Activated effector memory CD4-positive, alpha-beta T cell treated with Interleukin-2 at 50 U/mL for 16 hours (primary cell): Measurements from ENCODE around the gene CRYGN.

ENCODE experiments used
- DNase-seq: peaks from one replicate; pipeline ENCODE4 v3.0.0-alpha.2; 2020

The CRYGN gene

GRCh38 chr7:151439855-151440798 is at the start of gene CRYGN:
CRYGN (minus strand) TSS chr7:151440141; CDS start chr7:151439917, 224 bp downstream.
- DNase-seq: no peak

GRCh38 chr7:151489498-151489897 is 49.6 kb upstream of the CRYGN start:
- DNase-seq: no peak

GRCh38 chr7:151488096-151488495 is 48.2 kb upstream of the CRYGN start:
- no peak for DNase-seq

GRCh38 chr7:151487228-151487627 is 47.3 kb upstream of the CRYGN start:
- no peak for DNase-seq

GRCh38 chr7:151486074-151486473 is 46.1 kb upstream of the CRYGN start:
- DNase-seq: no peak

GRCh38 chr7:151484971-151485707 is 45.2 kb upstream of the CRYGN start:
- DNase-seq: no peak

- DNase-seq: no peak
These were observed 43.7 kb upstream of the CRYGN start for GRCh38 chr7:151483711-151483983.

GRCh38 chr7:151482883-151483710 is 43.2 kb upstream of the CRYGN start:
- DNase-seq: no peak

GRCh38 chr7:151481650-151482505 is 41.9 kb upstream of the CRYGN start:
- DNase-seq: no peak

GRCh38 chr7:151477867-151478266 is 37.9 kb upstream of the CRYGN start:
- DNase-seq: no peak

- DNase-seq: no peak
These were observed 32.9 kb upstream of the CRYGN start for GRCh38 chr7:151472644-151473380.

- no peak for DNase-seq
These were observed 30.8 kb upstream of the CRYGN start for GRCh38 chr7:151470711-151471110.

GRCh38 chr7:151469281-151469680 is 29.3 kb upstream of the CRYGN start:
- no peak for DNase-seq

- no peak for DNase-seq
These were observed 28.5 kb upstream of the CRYGN start for GRCh38 chr7:151468217-151469018.

GRCh38 chr7:151465169-151465568 is 25.2 kb upstream of the CRYGN start:
- DNase-seq: no peak

GRCh38 chr7:151462306-151462779 is 22.4 kb upstream of the CRYGN start:
- DNase-seq: no peak

- no peak for DNase-seq
These were observed 21.9 kb upstream of the CRYGN start for GRCh38 chr7:151461942-151462230.

- DNase-seq: no peak
These were observed 21.4 kb upstream of the CRYGN start for GRCh38 chr7:151461096-151461941.

- no peak for DNase-seq
These were observed 20.5 kb upstream of the CRYGN start for GRCh38 chr7:151460474-151460855.
